Progenitor cell of endocrine pancreas (in vitro differentiated cells): ENCODE measurements around the gene TPCN1. TPM values are rescaled to one million over a fixed set of nuclear protein-coding genes. Genes with fewer than 3 reads are reported as not detected.

Experiments used
- DNase-seq: peaks from one replicate; pipeline ENCODE4 v3.0.0; 2021; ENCODE audit warnings: low spot score; ENCODE audit not compliant: unreplicated experiment
- H3K27ac Mint-ChIP-seq: 2 replicates; pipeline ENCODE4 v1.8.0; 2021; ENCODE audit warnings: mild to moderate bottlenecking, moderate library complexity, mixed read lengths
- H3K27me3 Mint-ChIP-seq: 2 replicates; pipeline ENCODE4 v1.8.0; 2021; ENCODE audit warnings: mixed read lengths
- H3K36me3 Mint-ChIP-seq: 2 replicates; pipeline ENCODE4 v1.8.0; 2022; ENCODE audit warnings: mixed read lengths; ENCODE audit not compliant: insufficient read depth
- H3K4me1 Mint-ChIP-seq: 2 replicates; pipeline ENCODE4 v1.8.0; 2021; ENCODE audit warnings: low read depth, mixed read lengths
- H3K4me3 Mint-ChIP-seq: 2 replicates; pipeline ENCODE4 v1.8.0; 2021; ENCODE audit warnings: low read depth, mild to moderate bottlenecking, moderate library complexity, mixed read lengths
- H3K9me3 Mint-ChIP-seq: 2 replicates; pipeline ENCODE4 v1.8.0; 2021; ENCODE audit warnings: low read depth, mixed read lengths
- total RNA-seq: library from RNA; stranded (reverse); gene quantifications from 2 replicates; pipeline ENCODE4 v1.2.1, GENCODE V29; 2021
- TF ChIP-seq, protein P1 (sequence below): fragments of 200-600 bp; sonication (generic); IDR thresholded peaks from one replicate; pipeline ENCODE4 v1.5.0; 2021; ENCODE audit warnings: antibody characterized with exemption, mild to moderate bottlenecking; ENCODE audit not compliant: unreplicated experiment

TPCN1 gene
- total RNA-seq, 1 donor from 2014 or later: 34.1 TPM

DNA sequence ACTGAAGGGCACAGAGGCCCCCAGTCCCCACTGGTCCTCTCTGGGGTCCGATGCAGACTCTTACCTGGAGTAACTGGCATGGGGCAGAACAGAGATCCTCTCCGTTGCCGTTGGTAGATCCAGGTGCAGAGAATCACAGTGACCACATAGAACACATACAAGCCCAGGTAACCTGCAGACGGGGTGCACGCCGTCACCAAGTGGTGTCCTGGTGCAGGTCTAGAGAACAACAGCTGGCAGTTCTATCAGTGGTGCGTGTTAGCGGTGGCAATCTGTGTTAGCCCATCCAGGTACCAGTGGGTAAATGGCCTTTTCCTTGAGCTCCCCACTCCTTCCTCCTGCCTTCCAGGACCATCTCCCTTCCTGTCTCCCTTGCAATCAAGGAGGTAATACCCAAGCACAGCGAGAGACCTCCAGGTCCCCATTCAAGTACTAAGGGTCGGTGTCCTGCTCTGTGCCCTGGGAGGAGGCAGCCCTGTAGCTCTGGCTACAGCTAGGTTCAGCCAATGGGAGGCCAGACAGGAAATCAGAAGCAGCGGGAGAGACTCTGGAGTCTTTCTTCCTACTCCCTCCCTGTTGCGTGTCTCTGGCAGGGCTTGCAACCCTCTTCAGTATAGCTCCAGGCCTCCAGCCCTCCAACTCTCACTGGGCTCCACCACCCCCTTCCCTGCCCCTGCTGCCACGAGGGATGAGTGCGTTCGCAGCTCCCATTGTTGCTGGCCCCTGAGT lies 97.8 kb downstream of the TPCN1 start:
- Mint-ChIP-seq H3K27me3 (no peaks in the 10 kb centered on the region), H3K36me3 (peaks cover 12% of the 10 kb centered on the region), H3K4me1 (no peaks in the 10 kb centered on the region), H3K9me3 (peaks cover 3% of the 10 kb centered on the region), H3K27ac (no peak overlapping the region), H3K4me3 (no peak overlapping the region)
- DNase-seq: no peak
- TF ChIP-seq, protein P1, sequence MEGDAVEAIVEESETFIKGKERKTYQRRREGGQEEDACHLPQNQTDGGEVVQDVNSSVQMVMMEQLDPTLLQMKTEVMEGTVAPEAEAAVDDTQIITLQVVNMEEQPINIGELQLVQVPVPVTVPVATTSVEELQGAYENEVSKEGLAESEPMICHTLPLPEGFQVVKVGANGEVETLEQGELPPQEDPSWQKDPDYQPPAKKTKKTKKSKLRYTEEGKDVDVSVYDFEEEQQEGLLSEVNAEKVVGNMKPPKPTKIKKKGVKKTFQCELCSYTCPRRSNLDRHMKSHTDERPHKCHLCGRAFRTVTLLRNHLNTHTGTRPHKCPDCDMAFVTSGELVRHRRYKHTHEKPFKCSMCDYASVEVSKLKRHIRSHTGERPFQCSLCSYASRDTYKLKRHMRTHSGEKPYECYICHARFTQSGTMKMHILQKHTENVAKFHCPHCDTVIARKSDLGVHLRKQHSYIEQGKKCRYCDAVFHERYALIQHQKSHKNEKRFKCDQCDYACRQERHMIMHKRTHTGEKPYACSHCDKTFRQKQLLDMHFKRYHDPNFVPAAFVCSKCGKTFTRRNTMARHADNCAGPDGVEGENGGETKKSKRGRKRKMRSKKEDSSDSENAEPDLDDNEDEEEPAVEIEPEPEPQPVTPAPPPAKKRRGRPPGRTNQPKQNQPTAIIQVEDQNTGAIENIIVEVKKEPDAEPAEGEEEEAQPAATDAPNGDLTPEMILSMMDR: no peak

DNA sequence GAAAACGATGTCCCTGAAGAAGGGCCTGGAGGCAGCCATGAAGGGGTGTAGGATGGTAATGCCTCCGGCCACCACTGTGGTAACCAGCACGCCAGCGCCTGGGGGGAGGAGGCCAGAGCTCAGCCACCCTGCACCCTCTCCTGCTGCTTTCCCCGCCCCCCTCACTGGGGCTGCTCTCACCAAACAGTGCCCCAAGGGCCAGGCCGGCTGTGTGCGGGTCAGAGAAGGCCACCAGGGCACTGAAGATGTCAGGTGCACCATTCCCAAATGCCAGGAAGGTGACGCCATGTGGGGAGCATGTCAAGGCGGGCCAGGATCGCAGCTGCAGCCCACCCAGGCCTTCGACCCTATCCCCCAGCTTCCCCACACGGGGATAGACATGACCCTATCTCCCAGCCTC lies 99.1 kb downstream of the TPCN1 start:
- no peak overlapping the region for H3K4me3 Mint-ChIP-seq
- H3K9me3 Mint-ChIP-seq: peaks cover 3% of the 10 kb centered on the region
- DNase-seq: no peak
- no peaks in the 10 kb centered on the region for H3K27me3 Mint-ChIP-seq
- no peaks in the 10 kb centered on the region for H3K4me1 Mint-ChIP-seq
- H3K36me3 Mint-ChIP-seq: peaks cover 12% of the 10 kb centered on the region
- TF ChIP-seq, protein P1: no peak
- H3K27ac Mint-ChIP-seq: no peak overlapping the region

GRCh38 chr12:113322343-113322742 lies 101.1 kb downstream of the TPCN1 start:
- no peak for DNase-seq
- Mint-ChIP-seq H3K36me3 (peaks cover 12% of the 10 kb centered on the region), H3K27ac (no peak overlapping the region), H3K4me1 (no peaks in the 10 kb centered on the region), H3K9me3 (peaks cover 3% of the 10 kb centered on the region), H3K4me3 (no peak overlapping the region), H3K27me3 (no peaks in the 10 kb centered on the region)
- TF ChIP-seq, protein P1: no peak

- no peaks in the 10 kb centered on the region for H3K4me1 Mint-ChIP-seq
- TF ChIP-seq, protein P1: no peak
- H3K27ac Mint-ChIP-seq: no peak overlapping the region
- H3K9me3 Mint-ChIP-seq: no peaks in the 10 kb centered on the region
- H3K27me3 Mint-ChIP-seq: no peaks in the 10 kb centered on the region
- no peak for DNase-seq
- H3K4me3 Mint-ChIP-seq: no peak overlapping the region
- H3K36me3 Mint-ChIP-seq: peaks cover 1% of the 10 kb centered on the region
Measured at GRCh38 chr12:113325916-113326315, 104.7 kb downstream of the TPCN1 start.

DNA sequence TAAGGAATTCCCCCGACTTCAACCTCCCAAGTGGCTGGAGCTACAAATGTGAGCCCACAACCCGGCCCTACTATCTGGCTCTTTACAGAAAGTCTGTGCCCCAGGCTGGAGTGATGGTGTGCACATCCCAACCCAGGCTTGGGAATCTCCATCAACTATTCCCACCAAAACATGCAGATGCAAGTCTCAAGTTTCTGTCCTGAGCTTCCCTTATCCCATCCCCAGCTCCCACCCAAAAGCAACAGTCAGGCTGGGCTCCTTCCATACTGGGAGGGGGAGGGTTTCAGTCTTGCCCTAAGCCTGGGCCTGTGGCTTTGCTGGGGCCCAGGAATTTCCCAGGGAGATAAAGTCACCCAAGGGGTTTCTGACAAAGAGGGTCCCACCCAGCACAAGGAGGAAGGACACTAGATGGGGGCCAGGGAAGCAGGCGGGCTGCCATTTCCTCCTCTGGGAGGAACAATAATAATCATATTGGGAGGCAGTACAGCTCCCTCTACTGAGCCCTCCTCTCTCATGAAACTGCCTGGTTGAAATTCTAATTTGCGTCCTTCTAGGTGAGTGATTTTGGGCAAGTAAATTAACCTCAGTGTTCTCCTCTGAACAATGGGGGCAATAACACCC lies 105.6 kb downstream of the TPCN1 start:
- H3K27ac Mint-ChIP-seq: no peak overlapping the region
- no peak for DNase-seq
- TF ChIP-seq, protein P1: no peak
- no peaks in the 10 kb centered on the region for H3K4me1 Mint-ChIP-seq
- H3K27me3 Mint-ChIP-seq: peaks cover 4% of the 10 kb centered on the region
- H3K4me3 Mint-ChIP-seq: no peak overlapping the region
- peaks cover 5% of the 10 kb centered on the region for H3K36me3 Mint-ChIP-seq
- H3K9me3 Mint-ChIP-seq: no peaks in the 10 kb centered on the region
